Measurements from ENCODE around the gene TTL.

DNA sequence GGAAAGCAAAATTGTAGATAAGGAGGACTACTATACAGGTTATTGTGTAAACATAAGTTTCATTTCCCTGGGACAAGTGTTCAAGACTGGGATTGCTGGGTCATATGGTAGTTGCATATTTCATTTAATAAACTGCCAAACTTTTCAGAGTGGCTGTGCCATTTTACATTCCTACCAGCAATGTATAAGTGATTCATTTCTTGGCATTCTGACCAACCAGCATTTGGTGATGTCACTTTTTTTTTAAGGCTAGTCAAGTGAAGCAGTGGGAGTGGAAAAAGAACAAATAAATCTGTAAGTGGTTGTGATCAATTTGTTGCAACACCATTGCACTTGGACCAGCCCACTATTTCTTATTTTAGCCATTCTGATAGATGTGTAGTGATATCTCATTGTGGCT is 97.3 kb downstream of the TTL start:
- TF ChIP-seq, protein P1, sequence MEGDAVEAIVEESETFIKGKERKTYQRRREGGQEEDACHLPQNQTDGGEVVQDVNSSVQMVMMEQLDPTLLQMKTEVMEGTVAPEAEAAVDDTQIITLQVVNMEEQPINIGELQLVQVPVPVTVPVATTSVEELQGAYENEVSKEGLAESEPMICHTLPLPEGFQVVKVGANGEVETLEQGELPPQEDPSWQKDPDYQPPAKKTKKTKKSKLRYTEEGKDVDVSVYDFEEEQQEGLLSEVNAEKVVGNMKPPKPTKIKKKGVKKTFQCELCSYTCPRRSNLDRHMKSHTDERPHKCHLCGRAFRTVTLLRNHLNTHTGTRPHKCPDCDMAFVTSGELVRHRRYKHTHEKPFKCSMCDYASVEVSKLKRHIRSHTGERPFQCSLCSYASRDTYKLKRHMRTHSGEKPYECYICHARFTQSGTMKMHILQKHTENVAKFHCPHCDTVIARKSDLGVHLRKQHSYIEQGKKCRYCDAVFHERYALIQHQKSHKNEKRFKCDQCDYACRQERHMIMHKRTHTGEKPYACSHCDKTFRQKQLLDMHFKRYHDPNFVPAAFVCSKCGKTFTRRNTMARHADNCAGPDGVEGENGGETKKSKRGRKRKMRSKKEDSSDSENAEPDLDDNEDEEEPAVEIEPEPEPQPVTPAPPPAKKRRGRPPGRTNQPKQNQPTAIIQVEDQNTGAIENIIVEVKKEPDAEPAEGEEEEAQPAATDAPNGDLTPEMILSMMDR (IDR thresholded peaks at IDR 0.05): no peak
- TF ChIP-seq POLR2A (IDR thresholded peaks at IDR 0.05): no peak

Measured in upper lobe of left lung (tissue), 4 donors.